Measurements from ENCODE around the gene ACOD1.

DNA sequence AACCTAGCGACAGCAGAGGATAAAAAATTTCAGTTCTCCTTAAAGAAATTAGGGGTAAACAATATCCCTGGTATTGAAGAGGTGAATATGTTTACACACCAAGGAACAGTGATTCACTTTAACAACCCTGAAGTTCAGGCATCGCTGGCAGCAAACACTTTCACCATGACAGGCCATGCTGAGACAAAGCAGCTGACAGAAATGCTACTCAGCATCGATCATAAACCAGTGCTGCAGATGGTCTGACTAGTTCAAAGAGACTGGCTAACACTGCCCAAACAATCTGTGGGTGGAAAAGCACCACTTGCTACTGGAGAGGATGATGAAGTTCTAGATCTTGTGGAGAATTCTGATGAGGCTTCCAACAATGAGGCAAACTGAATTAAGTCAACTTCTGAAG, 19.9 kb upstream of the ACOD1 start:
- TF ChIP-seq, protein P1, sequence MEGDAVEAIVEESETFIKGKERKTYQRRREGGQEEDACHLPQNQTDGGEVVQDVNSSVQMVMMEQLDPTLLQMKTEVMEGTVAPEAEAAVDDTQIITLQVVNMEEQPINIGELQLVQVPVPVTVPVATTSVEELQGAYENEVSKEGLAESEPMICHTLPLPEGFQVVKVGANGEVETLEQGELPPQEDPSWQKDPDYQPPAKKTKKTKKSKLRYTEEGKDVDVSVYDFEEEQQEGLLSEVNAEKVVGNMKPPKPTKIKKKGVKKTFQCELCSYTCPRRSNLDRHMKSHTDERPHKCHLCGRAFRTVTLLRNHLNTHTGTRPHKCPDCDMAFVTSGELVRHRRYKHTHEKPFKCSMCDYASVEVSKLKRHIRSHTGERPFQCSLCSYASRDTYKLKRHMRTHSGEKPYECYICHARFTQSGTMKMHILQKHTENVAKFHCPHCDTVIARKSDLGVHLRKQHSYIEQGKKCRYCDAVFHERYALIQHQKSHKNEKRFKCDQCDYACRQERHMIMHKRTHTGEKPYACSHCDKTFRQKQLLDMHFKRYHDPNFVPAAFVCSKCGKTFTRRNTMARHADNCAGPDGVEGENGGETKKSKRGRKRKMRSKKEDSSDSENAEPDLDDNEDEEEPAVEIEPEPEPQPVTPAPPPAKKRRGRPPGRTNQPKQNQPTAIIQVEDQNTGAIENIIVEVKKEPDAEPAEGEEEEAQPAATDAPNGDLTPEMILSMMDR (IDR thresholded peaks at IDR 0.05): no peak
- TF ChIP-seq POLR2A (IDR thresholded peaks at IDR 0.05): no peak

Data from thyroid gland (tissue), 4 donors.